HepG2 (cell line): Measurements from ENCODE around the gene PIK3CG.

Experiments used
- HNRNPL ChIP-seq: fragments of 200-400 bp; formaldehyde crosslinking; IDR thresholded peaks from 2 replicates; pipeline ENCODE4 v1.6.1; 2017; ENCODE audit warnings: mild to moderate bottlenecking, low read depth, low read length
- KLF6 ChIP-seq: IDR thresholded peaks from 2 replicates; pipeline ENCODE4 v1.8.0; 2016; ENCODE audit warnings: missing biosample characterization, missing genetic modification reagents
- NFYB ChIP-seq: sonication (generic); formaldehyde crosslinking; IDR thresholded peaks from 2 replicates; pipeline ENCODE4 v1.4.0; 2020; ENCODE audit warnings: missing genetic modification reagents
- SMARCE1 ChIP-seq: fragments of 450-650 bp; IDR thresholded peaks from 2 replicates; pipeline ENCODE4 v1.6.1; 2017; ENCODE audit warnings: borderline replicate concordance

- TF ChIP-seq NFYB (CRISPR knock-in tag) (no peak), HNRNPL (no peak), SMARCE1 (no peak), KLF6 (no peak)
These were observed 2.6 kb upstream of the PIK3CG start for GRCh38 chr7:106862317-106863089.
